Mesothelial cell of epicardium (in vitro differentiated cells): ENCODE data around the gene JMJD7. TPM values are rescaled to one million over a fixed set of nuclear protein-coding genes. Genes with fewer than 3 reads are reported as not detected.
A peak's percentile ranks its signal among the peaks of the same experiment; 100 is the strongest.

Source experiments
- DNase-seq, 2 experiments: peaks; one replicate each; pipeline ENCODE4 v3.0.0; 2021; ENCODE audit warnings: low spot score in 2 of 2; ENCODE audit not compliant: unreplicated experiment in 2 of 2
- H3K27ac Mint-ChIP-seq: 2 replicates; pipeline ENCODE4 v1.8.0; 2021; ENCODE audit warnings: mixed read lengths
- H3K27me3 Mint-ChIP-seq: 2 replicates; pipeline ENCODE4 v1.8.0; 2021; ENCODE audit warnings: low read depth, mixed read lengths
- H3K36me3 Mint-ChIP-seq: 2 replicates; pipeline ENCODE4 v1.8.0; 2021; ENCODE audit warnings: mixed read lengths
- H3K4me1 Mint-ChIP-seq: 2 replicates; pipeline ENCODE4 v1.8.0; 2021; ENCODE audit warnings: mixed read lengths
- H3K4me3 Mint-ChIP-seq: 2 replicates; pipeline ENCODE4 v1.8.0; 2021; ENCODE audit warnings: mild to moderate bottlenecking, moderate library complexity, mixed read lengths
- H3K9me3 Mint-ChIP-seq: 2 replicates; pipeline ENCODE4 v1.8.0; 2021; ENCODE audit warnings: mixed read lengths
- CTCF ChIP-seq: fragments of 200-600 bp; sonication (generic); IDR thresholded peaks from one replicate; pipeline ENCODE4 v1.5.0; 2021; ENCODE audit warnings: antibody characterized with exemption; ENCODE audit not compliant: unreplicated experiment
- total RNA-seq: library from RNA; stranded (reverse); gene quantifications from 3 replicates; pipeline ENCODE4 v1.2.1, GENCODE V29; 2021

The JMJD7 gene
- total RNA-seq, 1 donor from 2014 or later = 27.6 TPM

GRCh38 chr15:41795996-41796856, 31.7 kb upstream of the JMJD7 start:
- H3K9me3 Mint-ChIP-seq = no peaks in the 10 kb centered on the region
- DNase-seq = no peak
- no peak for TF ChIP-seq CTCF
- no peak overlapping the region for H3K4me3 Mint-ChIP-seq
- H3K27me3 Mint-ChIP-seq = no peaks in the 10 kb centered on the region
- peak overlapping the region; percentile 88 for H3K27ac Mint-ChIP-seq
- peaks cover 35% of the 10 kb centered on the region for H3K4me1 Mint-ChIP-seq
- H3K36me3 Mint-ChIP-seq = peaks cover 10% of the 10 kb centered on the region

GRCh38 chr15:41797201-41797944, 30.5 kb upstream of the JMJD7 start:
- peaks cover 33% of the 10 kb centered on the region for H3K4me1 Mint-ChIP-seq
- H3K9me3 Mint-ChIP-seq = no peaks in the 10 kb centered on the region
- H3K27me3 Mint-ChIP-seq = no peaks in the 10 kb centered on the region
- H3K27ac Mint-ChIP-seq = peak overlapping the region; percentile 32
- H3K4me3 Mint-ChIP-seq = no peak overlapping the region
- TF ChIP-seq CTCF = no peak
- peaks cover 11% of the 10 kb centered on the region for H3K36me3 Mint-ChIP-seq
- DNase-seq = no peak

- peaks cover 11% of the 10 kb centered on the region for H3K36me3 Mint-ChIP-seq
- H3K9me3 Mint-ChIP-seq = no peaks in the 10 kb centered on the region
- peaks cover 25% of the 10 kb centered on the region for H3K4me1 Mint-ChIP-seq
- H3K27me3 Mint-ChIP-seq = no peaks in the 10 kb centered on the region
- no peak overlapping the region for H3K27ac Mint-ChIP-seq
- DNase-seq = no peak
- no peak overlapping the region for H3K4me3 Mint-ChIP-seq
- no peak for TF ChIP-seq CTCF
Observed at GRCh38 chr15:41798607-41799487, 29.0 kb upstream of the JMJD7 start.

- Mint-ChIP-seq H3K9me3 (no peaks in the 10 kb centered on the region), H3K36me3 (peaks cover 12% of the 10 kb centered on the region), H3K27me3 (no peaks in the 10 kb centered on the region), H3K4me1 (peaks cover 27% of the 10 kb centered on the region), H3K4me3 (no peak overlapping the region), H3K27ac (no peak overlapping the region)
- DNase-seq = no peak
- no peak for TF ChIP-seq CTCF
Observed at GRCh38 chr15:41799488-41799805, 28.4 kb upstream of the JMJD7 start.

GRCh38 chr15:41801185-41801584, 26.7 kb upstream of the JMJD7 start:
- Mint-ChIP-seq H3K27ac (no peak overlapping the region), H3K4me3 (no peak overlapping the region), H3K9me3 (no peaks in the 10 kb centered on the region), H3K4me1 (peaks cover 33% of the 10 kb centered on the region), H3K36me3 (peaks cover 12% of the 10 kb centered on the region), H3K27me3 (no peaks in the 10 kb centered on the region)
- no peak for TF ChIP-seq CTCF
- DNase-seq = no peak
